GM21528 (cell line): ENCODE measurements around the gene PPP1R7.

ENCODE experiments used
- ATAC-seq: cut with Tn5 transposase; IDR thresholded peaks from one replicate; pipeline ENCODE4 v1.9.1; 2021; ENCODE audit warnings: mild to moderate bottlenecking, moderate library complexity; ENCODE audit not compliant: unreplicated experiment, low FRiP score

Gene PPP1R7

DNA sequence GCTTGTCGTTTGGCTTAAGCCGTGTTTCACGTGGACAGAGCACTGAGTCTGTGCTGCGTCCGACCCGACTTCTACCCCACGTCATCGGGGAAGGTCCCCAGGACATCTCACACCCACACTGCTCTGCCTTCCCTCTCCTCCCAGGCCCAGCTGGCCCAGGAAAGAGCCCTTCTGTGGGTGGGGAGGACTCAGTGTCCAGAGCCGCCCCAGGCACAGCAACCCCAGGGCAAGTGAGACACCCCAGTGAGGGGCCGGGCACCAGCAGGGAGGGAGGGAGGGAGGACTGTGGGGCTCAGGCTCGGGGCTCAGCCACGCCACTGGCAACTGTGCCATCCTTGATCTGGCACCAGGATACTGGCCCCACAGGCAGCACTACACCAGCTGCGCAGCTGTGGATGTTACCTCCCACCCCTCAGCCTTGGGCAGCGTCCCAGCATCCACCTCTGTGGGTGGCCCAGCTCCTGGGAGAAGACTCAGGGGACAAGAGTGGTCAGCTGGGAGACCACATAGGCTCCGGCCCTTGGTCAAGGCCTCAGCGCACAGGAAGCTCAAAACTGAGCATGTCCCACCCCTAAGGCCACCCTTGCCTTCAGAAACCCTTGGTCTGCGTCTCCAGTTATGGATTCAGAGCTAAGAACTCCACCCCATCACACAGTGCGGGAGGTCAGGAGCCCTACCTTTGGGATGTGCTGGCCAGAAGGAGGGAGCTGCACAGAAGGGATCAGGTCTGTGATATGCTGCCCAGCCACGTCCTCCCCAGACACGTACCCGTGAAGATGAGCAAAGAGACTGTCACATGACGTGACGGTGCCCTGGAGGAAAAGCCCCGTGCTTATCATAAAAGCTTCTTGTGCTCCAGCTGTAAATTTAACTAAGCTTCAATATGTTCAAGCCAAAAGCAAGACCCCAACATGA is 12.7 kb upstream of the PPP1R7 start:
- no peak for ATAC-seq

DNA sequence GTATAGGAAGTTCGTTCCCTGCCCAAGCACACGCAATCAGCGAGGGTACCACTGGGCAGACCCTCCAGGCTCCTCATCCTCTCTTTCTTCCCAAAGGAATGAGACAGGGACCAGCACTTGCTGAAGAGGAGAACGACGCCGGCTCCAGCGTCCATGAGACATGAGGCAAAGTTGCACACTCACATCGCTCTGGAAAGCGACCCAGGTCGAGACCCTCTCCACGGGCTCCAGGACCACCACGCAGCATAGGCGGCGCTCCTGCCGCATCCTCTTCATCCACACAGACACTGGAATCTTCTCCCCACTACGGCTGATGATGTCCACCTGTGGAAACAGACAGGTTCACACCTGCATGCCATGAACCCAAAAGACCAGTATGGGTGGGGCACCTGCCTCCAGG is 11.8 kb upstream of the PPP1R7 start:
- ATAC-seq, result no peak

DNA sequence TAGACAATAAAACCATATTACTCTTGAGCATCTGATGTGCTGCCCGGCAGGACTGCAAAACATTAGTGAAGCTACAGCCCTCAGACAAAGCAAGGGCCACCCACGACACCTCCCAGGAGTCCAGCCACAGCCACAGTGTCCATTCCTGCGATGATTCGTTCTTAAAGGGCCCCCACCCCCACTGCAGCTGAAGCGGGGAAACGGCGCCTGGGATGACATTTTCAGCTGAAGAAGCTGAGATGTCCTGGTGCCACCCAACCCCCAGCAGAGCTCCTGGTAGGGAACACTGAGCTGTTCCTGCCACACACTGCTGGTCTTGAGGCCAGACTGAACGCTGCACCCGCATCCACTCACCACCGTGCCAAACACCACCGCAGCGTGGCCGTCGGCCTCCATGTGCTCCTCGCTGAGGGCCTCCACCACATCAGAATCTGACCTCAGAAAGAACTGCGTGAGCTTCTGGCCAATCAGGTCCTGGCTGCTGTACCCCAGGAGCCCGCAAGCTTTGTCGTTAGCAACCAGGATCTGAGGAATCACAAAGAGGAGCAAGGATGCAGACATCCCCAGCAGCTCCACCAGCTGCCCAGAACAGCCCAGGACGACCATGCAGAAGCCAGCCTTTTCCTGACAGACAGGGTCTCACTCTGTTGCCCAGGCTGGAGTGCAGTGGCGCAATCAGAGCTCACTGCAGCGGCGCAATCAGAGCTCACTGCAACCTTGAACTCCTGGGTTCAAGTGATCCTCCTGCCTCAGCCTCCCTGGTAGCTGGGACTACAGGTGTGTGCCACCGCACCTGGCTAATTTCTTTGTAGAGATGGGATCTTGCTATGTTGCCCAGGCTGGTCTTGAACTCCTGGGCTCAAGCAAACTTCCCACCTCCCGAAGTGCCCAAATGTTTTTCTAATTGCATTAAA is 10.5 kb upstream of the PPP1R7 start:
- no peak for ATAC-seq

DNA sequence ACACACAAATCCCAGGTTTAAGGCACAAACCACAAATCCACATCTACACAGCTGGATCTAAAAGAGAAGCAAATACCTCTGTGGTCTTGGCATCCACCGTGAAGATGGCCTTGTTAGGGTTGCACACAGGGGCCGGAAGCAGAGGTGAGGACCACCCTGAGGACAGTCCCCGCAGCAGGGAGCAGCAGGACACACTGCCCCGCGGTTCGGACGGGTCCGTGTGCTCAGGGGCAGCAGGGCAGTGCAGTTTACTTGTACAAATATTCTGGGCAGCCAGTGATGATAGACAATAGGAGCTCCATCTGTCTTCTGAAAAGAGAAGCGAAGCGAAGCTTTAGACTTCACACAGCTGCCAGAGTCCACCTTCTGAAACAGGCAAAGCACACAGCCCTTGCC is 9.8 kb upstream of the PPP1R7 start:
- no peak for ATAC-seq

DNA sequence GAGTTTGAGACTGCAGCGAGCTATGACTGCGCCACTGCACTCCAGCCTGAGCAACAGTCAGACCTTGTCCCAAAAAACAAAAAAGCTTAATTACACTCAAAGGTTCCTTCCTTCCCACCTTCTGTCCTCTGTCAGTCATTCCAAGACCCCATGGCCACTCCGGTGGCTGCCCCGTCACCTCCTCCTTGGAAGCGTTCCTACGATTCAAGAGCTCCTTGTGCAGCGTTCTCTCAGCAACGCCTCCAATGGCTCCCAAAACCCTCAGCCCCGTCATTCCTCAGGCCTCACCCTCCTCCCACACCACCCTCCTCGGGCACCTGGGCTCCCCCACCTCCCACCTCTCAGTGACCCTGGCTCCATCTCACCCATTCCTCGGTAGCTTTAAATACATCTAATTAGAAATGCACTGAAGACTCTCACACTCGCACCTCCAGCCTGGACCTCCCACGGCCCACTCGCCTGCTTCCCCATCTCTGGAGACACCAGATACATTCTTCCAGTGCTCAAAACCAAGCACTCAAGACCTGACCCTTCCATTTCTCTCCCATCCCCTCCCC is 9.0 kb upstream of the PPP1R7 start:
- no peak for ATAC-seq

DNA sequence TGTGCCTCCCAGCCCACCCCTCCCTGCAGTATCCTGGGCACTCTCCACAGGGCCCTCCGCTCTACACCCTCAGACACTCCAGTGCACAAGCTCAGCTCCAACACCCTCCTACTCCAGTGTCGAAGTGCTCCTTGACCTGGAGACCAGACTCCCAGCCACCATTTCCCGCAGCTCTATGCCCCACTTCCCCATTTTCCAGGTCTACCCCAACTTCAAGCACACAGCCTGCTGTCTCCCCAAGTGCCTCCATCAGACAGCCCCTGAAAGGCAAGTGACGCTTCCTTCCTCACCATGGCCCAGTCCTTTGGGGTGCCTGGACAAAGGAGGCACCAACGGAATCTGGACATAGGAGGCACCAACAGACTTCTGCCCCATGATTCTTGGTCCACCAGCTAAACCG is 8.2 kb upstream of the PPP1R7 start:
- no peak for ATAC-seq

DNA sequence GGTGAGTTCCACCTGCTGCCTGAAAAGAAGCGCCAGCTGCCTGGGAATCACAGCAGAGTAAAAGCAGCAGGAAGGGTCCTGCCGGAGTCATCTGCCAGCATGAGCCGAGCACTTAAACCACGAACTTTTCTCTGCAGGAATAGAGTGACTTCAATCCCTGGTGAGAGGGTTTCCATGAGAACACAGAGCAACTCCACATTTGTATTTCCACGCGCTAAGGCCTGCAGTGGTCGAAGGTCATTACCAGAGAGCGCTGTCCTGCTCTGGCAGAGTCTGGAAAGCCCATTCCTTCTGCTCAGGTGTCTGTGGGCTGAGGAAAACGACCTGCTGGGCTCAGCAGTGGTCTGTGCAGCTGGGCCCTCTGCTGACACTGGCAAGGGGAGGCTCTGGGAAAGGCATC is 7.7 kb upstream of the PPP1R7 start:
- no peak for ATAC-seq

DNA sequence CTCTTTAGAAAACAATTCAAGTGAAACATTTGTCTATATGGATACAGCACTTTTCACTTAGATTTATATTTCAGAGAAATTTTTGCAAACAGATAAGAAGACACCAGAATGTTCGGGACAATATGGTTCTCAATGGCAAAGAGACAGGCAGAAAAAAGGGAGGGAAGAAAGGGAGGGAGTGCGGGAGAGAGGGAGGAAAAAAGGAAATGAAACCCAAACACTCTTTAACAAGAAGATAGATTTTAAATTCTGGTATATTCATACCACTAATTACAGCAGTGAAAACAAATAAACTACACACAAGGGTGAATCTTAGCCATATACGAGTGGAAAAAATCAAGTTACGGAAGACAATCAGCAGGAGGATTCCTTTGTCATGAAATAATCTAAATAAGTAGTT is 4.0 kb upstream of the PPP1R7 start:
- ATAC-seq, result no peak

DNA sequence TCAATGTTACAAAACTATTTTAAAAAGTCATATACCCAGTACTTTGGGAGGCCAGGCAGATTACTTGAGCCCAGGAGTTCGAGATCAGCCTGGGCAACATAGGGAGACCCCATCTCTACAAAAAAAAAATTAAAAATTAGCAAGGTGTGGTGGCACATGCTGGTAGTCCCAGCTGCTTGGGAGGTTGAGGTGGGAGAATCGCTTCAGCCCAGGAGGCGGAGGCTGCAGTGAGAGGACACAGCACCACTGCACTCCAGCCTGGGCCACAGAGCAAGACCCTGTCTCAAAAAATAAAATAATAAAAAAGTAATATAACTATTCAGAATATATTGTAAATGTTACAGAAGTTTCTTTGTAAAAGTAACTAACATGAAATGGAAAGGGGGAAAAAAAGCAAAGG is 2.9 kb upstream of the PPP1R7 start:
- no peak for ATAC-seq

DNA sequence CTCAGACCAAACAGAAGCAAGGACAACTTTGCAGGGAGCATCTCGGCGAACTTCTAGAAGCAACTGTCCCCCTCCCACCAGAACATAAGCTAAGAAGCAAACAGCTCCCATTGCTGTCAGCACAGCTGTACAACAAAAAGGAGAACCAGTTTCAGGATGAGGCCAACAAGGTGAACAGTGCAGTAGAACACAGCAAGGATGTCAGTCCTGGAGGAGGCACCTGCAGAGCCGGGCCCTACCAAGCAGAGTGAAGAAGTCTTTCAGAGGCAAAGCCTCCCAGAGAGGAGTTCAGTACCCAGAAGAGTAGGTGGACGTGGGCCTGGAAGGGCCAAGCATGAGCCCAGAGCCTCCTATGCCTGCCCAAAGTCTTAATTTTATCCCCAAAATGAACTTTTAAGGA is 2.0 kb upstream of the PPP1R7 start:
- no peak for ATAC-seq

DNA sequence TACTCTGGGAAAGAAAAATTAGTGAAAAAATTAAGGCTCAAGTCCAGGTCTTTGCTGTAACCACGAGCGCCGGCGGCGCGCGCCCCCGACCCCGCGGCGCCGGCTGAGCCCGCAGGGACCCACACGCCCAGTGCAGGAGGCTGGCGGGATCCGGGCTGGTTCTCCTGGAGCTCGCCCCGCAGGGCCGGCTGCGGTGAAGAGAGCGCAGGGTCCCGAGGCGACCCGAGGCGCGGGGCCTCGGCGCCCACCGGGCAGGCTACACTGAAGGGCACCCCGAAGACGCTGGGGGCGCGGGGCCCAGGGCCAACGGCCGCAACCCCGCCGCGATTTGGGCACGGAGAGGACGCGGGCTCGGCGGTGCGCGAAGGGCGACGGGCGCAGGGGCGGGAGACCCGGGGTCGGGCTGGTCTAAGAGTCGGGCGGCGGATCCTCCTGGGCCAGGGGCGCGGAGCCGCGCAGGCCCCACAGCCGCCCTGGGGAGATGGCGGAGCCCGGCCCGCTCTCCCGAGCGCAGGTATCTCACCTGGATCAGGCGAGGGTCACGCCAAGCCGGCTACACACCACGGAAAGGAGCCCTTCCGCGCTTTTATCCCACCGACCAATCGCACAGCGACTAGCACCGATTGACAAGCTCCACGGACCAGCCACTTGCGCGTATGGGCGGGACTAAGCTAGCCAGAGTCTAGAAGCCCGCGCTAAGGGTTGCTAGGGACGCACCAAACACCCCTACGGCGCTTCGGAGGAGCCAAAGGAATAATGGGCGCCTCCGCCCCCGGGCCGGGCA is 1.2 kb upstream of the PPP1R7 start, which contains the start of gene PASK:
TSS of gene PASK (minus strand) at position 582 of the 784 bp plus-strand sequence. CDS start 6,440 bp downstream, outside the sequence.
- ATAC-seq, result peak; percentile 77

DNA sequence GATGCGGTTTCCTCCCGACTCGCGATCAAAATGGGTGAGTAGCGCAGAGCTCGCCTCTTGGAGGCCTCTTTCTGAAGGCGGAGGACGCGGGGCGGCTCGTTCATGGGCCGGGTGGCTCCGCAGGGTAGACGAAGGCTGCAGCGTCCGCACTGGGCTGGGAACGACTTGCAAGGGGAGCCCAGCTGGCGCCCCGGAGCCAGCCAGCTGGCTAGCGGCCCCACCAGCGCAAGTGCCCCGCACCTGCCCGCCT is 667 bp upstream of the PPP1R7 start:
- peak; percentile 24 for ATAC-seq

DNA sequence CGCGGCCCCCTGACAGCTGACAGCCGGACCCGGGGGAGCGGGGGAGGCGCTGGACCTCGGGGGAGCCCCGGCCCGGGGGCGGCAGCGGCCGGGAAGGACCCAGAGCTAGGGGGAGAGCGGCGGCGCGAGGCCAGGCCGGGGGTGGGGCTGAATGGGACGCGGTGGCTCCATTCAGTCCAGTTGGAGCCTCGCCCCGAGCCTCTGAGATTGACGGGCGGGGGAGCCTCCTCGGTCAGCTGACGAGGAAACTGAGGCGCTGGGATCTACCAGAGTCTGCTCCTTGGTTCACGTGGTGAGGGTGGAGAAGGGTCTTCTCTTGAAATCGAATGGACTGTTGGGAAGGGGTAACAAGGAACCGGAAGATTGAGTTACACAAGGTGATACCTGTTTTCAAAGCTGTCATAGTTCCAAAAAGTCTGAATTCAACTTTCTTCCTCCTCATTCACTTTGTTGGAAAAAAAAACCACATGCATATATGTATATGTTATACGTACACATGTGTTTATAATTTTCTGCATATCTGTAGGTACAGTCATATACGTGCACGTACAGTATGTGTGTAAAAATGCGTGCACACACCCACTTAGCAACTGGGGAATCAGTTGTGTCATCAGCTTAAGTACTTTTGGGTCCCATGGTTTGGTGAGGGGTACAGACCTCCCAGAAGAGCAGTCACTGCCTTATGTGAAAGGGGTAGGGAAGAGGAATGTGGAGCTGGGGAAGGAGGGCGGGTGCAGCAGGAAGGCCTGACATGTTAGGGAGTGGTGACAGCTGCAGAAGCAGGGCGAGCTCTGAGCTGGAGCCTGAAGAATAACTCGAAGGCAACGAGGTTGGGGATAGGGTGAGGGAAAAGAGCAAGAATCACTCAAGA is 628 bp downstream of the PPP1R7 start:
- peak; percentile 17 for ATAC-seq

DNA sequence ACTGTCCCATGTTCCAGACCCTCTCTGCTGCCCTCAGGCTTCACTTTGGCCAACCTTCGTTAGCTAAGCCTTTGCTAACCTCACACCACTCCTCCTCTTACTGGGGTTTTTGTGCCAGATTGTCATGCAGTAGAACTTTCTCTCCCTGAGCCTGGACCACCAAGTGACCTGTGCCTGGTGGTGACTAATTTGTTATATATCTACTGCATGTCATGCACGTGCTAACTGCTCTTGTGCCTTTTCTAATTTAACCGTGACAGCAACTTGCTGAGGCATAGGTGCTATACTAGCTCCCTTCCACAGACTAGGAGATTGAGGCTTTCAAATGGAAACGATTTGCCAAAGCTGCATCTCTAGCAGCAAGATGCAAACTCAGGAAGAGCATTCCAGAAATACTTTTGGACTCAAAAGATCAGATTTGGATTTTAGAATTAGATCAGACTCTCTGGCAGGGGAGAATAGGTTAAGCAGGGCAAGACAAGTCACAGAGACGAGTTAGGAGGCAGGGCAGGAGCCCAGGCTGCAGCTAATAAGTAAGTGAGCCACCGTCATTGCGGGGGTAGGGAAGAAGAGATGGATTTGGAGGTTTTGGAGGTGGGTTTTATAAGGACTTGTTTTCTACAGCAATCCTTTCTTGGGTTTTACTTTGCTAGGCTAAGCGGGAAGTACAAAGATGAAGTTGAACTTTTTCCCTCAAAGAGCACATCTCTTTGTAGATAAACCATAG is 1.8 kb downstream of the PPP1R7 start:
- no peak for ATAC-seq

DNA sequence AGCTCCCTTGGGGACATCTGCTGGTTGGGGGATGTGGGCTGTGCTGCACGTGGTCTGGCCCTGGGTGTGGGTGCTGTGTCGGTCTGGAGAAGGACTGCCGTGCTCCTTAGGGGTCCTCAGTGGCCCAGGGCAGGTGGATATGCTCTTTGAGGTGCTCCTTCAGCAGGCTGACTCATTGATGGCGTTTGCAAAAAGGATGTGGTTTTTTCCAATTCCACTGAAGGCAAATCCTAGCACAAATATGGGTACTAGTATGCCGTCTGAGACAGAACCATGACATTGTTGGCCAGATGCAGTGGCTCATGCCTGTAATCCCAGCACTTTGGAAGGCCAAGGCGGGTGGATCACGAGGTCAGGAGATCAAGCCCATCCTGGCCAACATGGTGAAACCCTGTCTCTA is 3.3 kb downstream of the PPP1R7 start:
- ATAC-seq, result no peak

DNA sequence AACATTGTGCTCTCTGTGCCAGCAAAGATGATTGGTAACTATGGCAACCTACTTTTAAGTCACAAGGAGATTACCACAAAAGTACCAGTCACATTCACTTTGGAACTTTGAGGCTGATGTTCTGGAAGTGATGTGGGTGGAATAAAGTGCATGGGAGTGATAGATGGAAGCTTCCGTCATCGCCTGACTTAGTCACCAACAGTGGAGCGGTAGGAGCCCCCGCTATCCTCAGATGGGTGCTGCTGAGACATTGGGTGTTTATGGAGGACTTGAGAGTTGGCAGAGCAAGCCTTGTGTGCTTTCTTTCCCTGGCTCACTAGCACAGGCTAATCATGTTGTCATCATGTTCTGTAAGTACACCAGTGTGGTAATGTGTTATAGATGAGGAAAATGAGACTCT is 4.6 kb downstream of the PPP1R7 start:
- ATAC-seq, result no peak

DNA sequence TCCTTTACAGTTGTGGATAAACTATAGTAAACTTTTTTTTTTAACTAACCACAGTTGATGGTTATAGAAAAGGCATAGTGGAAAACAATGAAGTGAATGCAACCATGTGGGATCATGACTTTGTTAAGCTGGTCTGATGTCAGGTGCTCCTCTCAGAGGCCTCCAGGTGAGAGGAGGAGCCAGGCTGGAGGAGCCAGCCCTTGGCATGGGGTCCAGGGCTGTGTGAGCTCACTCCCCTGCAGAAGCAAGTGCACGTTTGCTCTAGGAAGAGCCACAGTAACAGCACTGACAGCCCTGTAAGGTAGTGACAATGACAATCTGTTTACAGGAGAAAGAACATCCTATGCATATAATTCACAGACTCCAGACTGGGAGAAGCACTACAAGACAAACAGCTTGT is 5.7 kb downstream of the PPP1R7 start:
- no peak for ATAC-seq

DNA sequence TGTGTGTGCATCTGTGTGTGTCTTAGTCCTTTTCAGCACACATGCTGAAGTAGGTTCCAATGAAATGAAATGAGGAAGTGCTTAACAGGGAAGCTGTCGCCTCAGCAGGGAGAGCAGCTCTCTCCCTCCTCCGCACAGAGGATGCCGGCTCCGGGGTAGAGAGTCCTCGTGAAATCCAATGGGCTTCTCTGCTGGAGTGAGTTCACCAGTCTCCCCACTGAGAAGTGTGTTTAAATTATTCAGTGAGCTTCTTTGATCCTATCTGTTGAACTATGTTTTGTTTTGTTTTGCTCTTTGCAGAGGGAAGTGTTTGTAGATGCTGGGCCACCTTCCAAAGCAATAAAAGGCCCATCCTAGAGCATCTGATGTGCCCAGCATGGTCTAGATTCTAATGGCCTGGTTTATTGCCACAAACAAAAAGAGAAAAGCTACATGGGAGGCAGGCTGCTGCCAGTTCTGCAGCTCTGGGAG is 6.7 kb downstream of the PPP1R7 start:
- ATAC-seq, result no peak
